ENCODE measurements around the gene WBP4.
A peak's percentile ranks its signal among the peaks of the same experiment; 100 is the strongest.

The WBP4 gene

DNA sequence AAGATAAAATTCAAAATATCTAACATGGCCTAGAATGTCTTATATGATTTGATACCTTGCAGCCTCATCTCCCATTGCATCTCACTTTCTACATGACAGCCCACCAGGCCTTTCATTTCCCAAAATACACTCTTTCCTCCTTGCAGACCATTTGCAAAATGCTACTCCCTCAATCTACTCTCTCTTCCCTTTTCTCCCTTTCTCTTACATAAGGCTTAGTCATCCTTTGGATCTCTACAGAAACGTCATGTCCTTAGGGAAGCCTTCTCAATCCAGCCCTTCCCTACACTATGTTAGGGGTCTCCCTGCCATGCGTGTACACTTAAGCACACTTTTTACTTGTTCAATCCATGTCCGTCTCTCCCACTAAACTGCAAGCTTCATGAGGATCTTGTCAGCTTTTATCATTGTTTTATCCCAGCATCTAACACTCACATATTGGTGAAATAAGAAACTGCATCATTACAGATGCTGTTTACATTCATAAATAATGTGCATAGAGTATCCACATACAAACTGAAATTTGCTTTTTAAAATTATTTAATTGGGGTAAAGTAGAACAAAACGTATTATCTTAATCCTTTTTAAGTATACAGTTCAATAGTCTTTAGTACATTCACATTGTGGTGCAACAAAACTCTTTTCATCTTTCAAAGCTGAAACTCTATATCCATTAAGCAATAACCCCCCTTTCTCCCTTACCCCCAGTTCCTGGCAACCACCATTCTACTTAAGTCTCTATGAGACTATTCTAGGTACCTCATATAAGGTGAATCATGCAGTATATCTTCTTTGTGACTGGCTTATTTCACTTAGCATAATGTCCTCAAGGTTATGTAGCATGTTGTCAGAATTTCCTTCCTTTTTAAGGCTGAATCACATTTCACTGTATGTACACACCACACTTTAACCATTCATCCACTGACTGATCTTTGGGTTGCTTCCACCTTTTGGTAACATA lies 11.5 kb upstream of the WBP4 start:
- no peak for FAIRE-seq

DNA sequence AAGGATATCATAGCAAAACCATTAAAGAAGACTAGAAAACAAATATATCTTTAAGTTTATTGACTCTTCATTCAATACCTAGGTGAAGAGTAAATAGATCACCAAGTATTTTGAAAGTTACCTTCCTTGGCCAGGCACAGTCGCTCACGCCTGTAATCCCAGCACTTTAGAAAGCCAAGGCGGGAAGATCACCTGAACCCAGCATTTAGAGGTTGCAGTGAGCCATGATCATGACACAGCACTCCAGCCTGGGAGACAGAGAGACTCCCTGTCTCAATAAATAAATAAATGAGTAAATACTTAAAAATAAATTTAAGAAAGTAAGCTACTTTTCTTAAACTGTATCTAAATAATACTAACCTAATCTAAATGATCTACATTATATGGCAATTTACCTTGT lies 8.9 kb upstream of the WBP4 start:
- no peak for FAIRE-seq

DNA sequence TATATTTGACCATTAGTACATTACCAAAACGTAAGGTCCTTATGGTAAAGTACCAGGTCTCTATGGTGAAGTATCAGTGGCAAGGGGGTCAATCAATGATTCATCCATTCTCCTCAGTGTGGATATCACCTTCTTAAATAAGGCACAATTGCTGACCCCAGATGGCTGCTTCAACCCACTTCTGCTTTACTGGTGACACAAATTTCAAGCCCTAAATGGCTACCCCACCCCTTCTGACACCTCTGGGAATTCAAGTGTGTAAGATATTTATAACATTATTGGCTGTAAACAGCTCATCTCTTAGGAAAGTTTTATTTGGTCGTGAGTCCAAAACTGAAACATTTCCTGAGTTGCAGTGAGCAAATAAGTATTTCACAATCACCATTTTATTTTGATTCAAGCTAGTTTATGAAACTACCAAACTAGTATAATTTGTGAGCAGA lies 7.9 kb upstream of the WBP4 start:
- no peak for FAIRE-seq

DNA sequence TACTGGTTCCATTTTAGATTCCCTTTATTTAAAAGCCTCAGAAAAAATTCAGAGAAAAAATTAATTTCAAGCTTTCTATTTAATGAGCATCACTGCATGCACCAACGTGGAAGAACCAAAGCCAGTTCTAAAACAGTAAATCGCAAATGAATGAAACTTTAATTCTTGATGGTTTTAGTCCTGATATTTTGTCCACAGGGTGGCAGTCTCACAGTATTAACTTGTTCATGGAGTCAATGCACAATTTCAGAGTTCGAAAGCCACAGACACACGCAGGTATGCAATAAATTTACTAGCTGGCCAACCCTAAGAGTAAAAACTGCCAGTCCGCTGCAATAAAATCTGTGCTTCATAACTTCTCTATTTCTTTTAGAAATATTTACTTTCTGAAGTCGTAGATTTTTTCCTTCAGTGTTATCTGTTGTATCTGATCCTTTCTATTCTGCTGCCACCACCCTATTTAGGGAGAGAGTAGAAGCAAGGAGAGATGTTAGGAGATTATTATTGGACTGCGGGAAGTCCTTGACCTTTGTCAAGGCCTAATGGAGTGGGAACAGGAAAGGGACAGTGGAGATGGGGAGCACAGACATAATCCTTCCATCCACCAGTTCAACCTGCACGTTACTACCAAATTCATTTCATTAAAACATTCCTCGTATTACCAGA lies 7.0 kb upstream of the WBP4 start:
- FAIRE-seq, result no peak

DNA sequence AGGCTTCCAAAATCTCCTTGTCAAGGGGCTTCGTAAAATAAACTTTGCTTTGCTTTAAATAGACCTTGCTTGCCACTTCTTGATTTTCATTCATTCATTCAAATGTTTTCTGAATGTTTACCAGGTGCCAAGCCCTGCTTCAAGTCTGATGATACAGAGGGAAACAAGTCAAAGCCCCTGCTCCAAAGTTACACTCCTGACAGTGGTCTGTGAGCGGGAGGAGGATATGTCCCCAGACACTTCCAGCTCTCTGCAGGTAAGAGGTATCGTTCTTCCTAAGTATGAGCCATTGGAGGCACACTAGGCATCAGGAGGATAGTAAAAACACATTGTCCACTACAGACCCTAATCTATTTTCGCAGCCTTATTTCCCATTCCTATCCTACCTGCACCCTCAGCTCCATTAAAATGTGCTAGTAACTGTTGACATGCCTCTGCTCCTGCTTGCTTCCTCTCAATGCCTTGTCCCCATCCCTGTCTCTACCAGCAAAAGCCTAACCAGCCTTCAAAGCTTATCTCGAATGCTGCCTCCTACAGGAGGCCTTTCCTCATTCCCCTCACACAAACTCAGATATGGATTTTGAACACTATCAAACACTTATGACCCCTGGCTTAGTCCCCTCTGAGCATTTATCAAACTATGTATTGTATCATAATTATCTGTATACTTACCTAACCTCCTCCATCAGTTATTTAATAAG lies 6.2 kb upstream of the WBP4 start:
- no peak for FAIRE-seq

DNA sequence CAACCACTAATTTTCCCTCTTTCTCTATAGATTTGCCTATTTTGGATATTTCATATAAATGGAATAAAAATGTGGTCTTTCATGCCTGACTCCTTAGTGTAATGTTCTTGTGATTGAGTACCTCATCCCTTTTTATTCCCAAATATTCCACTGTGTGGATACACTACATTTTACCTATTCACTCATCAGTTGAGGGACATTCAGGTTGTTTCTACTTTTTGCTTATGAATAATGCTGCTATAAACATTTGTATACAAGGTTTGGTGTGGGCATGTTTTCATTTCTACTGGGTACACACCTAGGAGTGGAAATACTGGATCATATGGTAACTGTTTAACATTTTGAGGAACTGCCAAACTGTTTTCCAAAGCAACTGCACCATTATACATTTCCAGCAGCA lies 5.1 kb upstream of the WBP4 start:
- FAIRE-seq, result no peak

DNA sequence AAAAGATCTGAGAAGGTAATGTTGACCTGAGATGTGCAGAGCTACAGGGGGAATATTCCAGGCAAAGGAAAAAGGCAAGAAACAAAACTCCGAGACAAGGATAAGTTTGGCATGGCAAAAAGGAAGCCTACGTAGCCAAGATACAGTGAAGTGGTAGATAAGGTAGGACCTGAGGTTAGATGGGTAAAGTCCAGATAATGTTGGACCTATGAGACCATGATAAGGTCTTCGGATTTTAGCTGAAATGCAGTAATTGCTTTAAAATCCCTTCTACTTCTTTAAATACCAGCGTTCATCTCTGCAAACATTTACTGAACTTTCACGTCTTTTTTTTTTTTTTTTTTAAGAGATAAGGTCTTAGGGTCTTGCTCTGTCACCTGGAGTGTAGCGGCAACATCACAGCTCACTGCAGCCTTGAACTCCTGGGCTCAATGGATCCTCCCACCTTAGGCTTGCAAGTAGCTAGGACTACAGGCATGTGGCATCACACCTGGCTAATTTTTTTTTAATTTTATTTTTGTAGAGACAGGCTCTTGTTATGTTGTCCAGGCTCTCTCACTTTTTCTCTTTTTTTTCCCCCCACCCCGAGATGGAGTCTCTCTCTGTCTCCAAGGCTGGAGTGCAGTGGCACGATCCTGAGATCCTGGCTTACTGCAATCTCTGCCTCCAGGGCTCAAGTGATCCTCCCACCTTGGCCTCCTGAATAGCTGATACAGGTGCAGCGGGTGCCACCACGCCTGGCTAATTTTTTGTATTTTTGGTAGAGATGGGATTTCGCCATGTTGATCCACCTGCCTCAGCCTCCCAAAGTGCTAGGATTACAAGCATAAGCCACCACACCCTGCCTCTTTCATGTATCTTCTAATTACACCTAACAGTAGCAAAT lies 4.2 kb upstream of the WBP4 start:
- no peak for FAIRE-seq

DNA sequence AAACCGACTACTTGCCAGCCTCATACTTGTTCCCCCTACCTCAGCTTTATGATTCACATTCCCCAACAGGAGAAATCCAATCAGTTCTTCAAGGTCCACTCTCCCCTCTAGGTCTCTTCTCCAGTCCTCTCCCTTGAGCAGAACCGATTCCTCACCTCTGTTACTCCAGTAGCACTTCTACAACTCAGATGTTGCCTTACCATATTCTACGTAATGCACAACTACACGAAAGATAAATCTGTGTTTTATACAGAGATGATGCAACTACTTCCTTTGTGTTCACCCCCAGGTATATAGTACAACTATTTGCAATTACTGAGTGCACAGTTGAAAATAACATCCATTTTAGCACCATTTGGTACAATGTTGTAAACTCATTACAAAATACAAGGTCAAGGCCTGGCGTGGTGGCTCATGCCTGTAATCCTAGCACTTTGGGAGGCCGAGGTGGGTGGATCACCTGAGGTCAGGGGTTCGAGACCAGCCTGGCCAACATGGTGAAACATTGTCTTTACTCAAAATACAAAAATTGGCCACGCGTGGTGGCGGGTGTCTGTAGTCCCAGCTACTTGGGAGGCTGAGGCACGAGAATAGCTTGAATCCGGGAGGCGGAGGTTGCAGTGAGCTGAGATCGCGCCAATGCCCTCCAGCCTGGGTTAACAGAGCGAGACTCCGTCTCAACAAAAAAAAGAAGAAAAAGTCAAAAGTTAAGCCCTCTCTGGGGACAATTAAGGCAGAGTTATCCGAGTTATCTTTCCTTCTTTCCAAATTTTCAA lies 2.8 kb upstream of the WBP4 start:
- no peak for FAIRE-seq

DNA sequence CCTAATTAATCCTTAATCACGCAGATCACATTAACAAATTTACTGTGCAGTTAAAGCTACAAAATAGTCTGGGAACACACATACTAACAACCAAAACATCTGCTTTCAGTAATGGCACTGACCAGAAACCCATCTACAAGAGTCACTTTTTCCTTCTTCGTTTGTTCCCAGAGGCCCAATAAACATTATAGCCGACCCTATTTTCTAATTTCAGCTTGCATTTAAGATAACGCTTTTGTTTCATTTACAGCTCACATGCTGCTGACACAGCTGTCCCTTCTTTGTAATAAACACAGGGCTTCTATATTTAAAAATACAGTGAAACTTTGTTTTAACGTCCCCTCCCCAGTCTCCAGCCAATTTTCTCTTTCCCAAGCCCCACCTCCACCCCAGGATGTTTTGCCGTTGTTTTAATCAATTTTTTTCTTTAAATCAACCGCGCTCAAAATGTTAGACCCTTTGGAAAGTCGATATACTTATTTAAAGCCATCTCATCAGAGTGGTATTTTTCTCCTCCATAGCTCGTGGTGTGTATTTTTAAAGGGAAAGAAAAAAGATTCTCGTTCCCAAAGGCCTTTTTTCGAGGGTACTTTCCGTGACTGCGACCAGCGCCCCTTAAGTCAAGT lies 1.7 kb upstream of the WBP4 start:
- no peak for FAIRE-seq

DNA sequence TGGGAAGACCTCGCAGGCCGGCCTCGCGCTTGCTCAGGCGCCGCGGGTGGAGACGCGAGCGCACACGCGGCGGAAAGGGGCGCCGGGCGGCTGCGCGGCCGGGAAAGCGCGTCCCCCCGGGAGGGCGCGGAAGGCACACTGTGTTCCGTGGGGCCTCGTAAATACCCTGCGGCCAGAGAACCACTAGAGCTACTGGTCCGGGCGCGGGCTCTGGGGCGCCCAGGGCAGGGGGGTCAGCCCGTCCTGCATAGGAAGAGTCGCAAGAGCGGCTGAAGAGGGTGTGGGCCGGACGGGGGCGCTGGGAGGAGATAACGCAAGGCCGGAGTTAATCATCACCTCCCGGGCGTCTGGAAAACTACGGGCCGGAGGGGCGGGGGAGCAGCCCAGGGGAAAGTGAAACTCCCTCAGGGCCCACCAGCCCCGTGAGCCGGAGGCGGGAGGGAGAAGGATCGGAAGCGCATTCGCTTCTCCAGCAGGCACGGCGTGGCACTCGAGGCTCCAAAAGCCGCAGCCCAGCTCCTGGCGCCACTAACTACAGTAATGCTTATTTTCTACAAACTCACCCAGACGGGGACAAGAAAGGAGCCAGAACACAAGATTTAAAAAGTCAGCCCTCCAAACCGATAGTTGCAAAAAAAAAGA lies 1.1 kb upstream of the WBP4 start:
- no peak for FAIRE-seq

DNA sequence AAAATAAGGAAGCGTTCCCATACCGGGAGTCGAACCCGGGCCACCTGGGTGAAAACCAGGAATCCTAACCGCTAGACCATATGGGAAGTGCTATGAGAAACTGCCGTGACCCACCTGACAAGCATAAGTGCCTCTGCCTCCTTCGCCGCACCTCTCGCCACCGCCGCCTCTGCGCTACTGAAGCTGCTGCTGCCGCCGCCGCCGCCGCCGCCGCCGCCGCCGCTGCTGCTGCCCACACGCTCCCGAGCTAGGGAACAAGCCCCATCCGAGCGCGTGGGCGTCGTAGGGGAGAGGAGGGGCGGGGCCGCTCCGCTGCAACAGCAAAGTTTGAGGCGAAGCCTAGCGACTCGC lies 610 bp upstream of the WBP4 start:
- FAIRE-seq, result no peak

DNA sequence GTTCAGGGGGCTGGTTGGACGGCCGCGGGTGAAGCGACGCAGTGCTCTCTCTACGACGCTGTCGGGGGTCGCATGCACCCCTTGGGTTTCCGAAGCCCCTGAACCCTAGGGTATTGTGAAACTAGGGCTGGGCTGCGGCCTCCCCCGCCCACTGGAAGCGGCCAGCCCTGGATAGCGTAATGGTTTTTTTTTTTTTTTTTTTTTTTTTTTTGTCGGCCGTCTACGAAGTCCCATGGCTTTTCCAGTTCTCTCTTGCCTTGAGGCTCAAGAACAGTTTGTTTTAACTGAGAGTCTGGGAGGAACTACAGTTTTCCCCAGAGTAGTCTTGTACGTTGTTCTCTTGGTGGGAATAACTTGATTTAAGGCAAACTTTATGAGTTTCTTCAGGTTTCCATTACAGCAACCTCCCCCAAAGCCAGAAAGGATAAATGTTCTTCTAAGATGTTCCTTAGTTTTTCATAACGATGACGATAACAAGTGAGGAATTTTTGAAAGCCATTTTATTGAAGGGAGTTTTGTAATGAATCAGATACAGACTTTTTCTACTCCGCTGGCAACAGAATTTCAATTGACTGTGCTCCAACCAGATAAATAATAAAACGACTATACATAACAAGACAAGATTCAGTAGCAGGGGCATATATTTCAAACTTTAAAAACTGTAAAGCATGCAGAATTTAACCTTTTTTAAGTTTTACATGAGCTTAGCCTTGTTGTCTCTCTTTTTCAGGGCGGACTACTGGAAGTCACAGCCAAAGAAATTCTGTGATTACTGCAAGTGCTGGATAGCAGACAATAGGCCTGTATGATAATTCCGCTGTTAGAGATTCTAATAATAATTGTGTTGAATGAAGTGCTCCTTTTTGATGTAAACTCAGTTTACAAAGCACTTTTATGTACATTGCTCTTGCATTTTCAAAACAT lies 867 bp downstream of the WBP4 start:
- no peak for FAIRE-seq

DNA sequence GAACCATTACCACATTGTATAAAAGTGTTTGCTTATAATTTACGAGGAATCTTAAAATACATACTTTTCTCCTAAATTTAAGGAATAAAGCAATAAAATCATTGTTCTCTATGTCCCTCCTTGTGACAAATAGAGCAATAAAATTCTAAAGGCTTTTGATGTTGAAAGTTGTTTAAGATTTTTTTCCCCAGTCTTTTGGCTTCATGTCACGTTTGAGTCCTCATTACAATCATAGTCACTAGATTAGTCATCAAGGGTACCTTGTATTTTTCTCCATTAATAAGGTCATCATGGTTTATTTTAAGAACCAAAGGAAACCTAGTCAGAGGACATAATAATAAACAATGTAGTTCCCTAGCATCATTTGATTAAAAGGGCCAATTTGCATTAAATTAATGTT lies 3.2 kb downstream of the WBP4 start:
- FAIRE-seq, result no peak

DNA sequence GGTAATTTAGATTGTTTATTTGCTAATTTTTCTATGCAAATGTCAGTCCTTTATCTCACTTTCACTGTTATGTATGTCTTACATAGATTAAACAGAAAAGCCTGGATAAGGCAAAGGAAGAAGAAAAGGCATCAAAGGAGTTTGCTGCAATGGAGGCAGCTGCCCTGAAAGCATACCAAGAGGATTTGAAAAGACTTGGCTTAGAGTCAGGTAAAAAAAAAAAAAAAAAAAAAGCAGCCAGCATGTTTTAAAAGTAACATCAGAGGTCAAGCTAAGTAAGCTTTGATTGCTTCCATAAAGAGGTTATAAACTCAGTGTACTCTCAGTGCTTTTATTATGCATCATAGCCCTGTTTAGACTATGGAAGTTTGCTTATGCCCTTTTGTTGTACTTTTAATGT lies 3.8 kb downstream of the WBP4 start:
- peak; percentile 60 for FAIRE-seq

DNA sequence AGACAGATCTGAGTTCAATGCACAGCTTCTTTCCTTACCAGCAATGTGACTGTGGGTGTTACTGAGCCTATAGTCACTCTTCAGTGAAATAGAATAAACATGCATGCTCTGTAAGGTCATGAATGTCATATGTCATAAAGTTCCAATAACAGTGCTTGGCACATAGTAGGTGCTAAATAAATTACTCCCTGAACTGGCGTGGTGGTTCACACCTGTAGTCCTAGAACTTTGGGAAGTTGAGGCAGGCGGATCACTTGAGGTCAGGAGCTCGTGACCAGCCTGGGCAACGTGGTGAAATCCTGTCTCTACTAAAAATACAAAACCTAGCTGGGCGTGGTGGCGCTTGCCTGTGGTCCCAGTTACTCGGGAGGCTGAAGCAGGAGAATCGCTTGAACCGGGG lies 13.2 kb downstream of the WBP4 start:
- no peak for FAIRE-seq

DNA sequence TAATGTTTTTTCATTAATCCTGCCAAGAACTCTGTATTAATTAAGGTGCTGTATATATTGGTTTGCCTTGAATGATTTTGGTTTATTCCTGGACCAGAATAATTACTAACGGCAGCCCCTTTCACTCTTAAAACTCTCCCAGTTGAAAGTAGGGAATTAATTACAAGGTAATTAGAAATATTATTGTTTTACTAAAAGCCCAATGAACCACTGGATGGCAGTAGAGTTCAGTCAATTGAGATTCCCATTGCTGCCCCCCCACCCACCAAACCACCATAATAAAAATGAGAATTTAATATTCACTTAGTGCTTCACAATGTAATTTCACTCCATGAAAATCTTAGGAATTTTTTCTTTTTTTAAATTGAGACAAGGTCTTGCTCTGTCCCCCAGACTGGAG lies 13.7 kb downstream of the WBP4 start:
- FAIRE-seq, result no peak

DNA sequence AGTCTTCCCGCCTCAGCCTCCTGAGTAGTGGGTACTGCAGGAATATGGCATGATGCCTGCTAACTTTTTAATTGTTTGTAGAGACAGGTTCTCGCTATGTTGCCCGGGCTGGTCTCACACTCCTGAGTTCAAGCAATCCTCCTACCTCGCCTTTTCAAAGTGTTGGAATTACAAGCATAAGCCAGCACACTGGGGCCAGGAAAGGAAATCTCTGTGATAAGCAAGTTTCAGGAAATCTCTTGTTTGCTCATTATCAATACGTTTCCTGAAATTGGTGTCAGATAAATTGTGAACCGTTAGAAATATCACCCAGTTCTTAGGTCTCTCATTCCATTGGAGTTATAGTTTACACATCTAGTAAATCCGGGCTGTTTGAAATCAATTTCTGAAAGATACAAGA lies 14.2 kb downstream of the WBP4 start:
- FAIRE-seq, result no peak

DNA sequence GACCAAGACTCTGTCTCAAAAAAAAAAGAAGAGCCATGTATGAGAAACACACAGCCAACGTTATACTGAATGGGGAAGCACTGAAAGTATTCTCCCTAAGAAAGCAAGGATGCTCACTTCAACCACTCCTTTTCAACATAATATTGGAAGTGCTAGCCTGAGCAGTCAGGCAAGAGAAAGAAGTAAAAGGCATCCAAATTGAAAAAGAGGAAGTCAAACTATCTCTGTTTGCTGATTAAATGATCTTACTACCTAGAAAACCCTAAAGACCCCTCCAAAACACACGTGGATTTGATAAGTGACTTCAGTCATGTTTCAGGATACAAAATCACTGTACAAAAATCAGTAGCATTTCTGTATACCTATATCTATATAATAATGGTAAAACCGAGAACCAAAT lies 16.2 kb downstream of the WBP4 start:
- FAIRE-seq, result no peak

DNA sequence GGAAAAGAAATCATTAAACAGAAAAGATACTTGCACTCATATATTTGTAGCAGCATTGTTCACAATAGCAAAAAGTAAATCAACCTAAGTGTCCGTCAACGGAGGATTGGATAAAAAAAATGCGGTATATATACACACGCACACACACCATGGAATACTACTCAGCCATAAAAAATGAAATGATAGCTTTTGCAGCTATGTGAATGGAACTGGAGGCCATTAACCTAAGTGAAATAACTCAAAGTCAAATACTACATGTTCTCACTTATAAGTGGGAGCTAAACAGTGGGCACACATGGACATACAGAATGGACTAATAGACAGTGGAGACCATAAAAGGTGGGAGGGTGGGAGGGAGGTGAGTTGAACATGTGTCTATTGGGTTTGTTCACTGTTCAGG lies 18.4 kb downstream of the WBP4 start:
- no peak for FAIRE-seq

All from colon (tissue), 2 donors.